NK-92 treated with Interleukin-12 subunit alpha and Interleukin-12 subunit beta, amount 100 ng/mL, for 24 hours (cell line): ENCODE data around the gene CAND2.
"Not testable (repeated sequence)": the region's sequence is repeated elsewhere in the genome, so short reads cannot be mapped to it uniquely, and the experiment has no call there.

Source experiments
- DNase-seq: peaks from one replicate; lab custom pipeline; 2025; lab: John Stamatoyannopoulos, UW

Gene CAND2

DNA sequence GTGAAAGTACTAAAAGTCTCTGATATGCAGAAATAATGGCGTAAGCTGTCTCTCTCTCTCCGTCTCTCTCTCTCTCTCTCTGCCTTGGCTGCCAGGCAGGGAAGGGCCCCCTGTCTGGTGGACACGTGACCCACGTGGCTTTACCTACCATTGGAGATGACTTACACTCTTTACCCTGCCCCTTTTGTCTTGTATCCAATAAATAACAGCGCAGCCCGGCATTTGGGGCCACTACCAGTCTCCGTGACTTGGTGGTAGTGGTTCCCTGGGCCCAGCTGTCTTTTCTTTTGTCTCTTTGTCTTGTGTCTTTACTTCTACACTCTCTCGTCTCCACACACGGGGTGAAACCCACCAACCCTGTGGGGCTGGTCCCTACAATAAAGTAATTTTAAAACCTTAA, 25.2 kb upstream of the CAND2 start:
- no peak for DNase-seq

DNA sequence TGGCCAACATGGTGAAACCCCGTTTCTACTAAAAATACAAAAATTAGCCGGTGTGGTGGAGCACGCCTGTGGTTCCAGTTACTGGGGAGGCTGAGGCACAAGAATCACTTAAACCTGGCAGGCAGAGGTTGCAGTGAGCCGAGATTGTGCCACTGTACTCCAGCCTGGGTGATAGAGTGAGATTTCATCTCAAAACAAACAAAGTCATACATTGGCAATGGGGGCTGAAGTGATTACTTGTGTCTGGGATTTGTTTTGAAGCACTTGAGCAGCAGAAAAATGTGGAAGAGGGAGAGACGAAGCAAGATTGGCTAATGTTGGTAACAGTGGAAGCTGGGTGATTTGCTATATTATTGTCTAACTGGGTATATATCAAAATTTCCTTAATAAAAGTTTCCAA, 24.0 kb upstream of the CAND2 start:
- no peak for DNase-seq

DNA sequence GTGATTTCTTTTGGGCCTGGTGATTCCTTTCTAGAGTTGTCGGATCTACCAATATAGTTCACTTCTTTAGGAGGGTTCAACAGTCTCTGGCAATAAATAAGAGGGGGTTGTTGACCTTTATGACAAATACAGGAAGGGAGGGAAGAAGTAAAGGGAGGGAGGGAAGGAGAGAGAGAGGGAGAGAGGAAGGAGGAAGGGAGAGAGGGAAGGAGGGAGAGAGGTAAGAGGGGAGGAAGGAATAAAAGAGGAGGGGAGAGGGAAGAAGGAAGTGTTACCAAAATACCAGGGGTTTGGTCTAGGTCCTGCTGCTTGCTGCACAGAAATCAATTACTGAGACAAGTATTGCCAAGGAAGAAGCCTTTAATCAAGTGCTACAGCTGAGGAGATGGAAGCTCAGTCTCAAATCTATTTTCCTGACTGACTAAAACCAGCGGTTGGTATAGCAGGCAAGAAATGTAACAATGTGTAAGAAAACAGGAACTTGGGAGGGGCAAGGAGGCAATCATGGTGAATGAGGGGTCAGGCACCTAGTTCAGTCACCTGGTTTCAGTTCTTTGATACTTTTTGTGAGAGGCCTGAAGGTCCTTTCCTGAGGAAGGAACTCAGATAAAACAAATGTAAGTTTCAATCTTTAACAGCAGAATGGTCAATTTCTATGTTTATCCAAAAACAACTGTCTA, 23.3 kb upstream of the CAND2 start:
- no peak for DNase-seq

DNA sequence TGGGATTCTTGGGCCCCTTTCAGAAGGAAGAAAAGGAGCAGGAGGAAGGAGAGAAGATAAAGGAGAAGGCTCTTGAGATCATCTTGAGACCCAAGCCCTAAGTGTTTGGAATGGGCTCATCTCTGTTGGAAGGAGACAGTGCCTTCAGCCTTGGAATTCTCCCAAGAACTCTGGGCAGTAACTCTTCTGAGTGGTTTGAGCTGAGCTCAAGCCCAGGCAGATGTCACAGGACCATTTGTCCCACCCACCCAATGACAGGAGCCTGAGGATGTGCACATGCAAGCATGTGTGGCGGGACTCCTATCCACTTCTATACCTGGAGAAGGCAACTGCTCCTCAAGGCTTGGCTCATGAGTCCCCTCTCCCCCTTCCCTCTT, 22.8 kb upstream of the CAND2 start:
- no peak for DNase-seq

DNA sequence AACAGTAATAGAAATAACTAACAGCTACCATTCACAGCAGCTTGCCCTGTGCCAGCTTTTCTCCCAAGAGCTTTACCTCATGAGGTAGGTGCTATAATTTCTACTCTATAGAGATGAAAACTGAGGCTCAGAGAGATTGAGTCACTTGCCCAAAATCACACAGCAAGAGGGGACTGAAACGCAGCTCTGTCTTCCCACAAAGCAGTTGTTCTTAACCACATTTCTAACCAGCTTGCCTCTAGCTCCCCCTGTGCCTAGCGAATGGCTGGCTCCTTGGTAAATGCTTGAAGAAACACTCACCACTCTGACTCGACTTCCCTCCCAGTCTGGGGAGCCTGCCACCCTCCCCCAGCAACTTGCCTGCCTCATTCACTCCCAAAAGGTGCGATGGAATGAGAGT, 21.9 kb upstream of the CAND2 start:
- DNase-seq: no peak

DNA sequence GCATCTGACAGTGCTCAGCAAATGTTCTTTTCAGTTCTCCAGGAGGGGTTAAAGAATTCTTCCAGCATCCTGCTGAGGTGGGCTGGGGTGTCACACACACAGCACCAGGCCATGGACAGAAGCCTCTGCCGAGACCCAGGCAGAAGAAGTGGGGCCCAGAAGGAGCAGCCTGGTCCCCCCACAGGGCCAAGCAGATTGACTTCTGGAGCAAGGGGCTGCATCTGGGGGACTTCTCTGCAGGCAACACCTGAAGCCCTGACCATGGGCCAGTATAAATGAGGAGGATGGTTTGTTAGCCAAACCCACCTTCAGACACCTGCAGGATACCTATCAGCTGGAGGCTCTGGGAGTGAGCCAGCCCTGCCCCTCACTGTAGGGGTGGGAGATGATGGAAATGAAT, 21.3 kb upstream of the CAND2 start:
- DNase-seq: no peak

DNA sequence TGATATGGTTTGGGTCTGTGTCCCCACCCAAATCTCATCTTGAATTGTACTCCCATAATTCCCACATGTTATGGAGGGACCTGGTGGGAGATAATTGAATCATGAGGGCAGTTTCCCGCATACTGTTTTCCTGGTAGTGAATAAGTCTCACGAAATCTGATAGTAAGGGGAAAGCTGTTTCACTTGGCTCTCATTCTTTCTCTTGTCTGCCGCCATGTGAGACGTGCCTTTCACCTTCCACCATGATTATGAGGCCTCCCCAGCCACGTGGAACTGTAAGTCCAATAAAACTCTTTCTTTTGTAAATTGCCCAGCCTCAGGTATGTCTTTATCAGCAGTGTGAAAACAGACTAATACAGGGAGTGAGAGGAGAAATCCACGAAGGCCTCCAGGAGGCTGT, 20.5 kb upstream of the CAND2 start:
- not testable (repeated sequence) for DNase-seq

DNA sequence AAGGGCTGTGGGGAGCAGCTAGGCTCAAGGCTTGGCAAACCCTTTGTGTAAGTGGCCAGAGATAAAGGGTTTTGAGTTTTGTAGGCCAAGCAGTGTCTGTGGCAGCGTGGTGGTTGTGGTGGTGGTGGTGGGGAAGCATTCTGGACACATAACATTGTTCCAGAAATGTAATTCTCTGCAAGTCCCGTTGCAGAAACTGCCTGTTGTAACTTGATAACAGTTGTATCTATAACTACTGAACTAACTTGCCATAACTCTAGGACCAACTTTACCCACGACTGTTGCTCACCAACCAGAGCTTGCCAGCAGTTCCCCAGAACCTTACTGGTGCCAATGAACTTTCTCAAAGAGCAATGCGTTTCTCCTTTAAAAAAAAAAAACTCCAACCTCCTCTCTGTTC, 19.3 kb upstream of the CAND2 start:
- no peak for DNase-seq

DNA sequence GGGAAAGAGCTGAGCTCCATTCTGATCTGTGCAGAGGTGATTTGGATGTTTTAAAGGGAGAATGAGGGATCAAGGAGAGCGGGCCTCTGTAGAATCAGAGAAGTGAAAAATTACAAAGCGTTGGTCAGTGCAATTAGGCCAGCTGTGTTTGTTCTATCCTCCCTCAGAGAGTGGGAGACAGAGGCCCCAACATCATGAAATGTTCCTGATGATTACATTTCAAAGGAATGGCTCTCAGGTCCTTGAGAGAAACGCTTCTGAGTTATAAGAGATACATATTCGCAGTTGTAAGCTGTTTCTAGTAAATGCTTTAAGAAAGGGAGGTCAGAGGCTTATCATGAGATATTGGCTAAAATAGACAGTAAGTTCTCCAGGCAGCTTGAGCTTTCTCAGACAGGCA, 15.7 kb upstream of the CAND2 start:
- DNase-seq: no peak

DNA sequence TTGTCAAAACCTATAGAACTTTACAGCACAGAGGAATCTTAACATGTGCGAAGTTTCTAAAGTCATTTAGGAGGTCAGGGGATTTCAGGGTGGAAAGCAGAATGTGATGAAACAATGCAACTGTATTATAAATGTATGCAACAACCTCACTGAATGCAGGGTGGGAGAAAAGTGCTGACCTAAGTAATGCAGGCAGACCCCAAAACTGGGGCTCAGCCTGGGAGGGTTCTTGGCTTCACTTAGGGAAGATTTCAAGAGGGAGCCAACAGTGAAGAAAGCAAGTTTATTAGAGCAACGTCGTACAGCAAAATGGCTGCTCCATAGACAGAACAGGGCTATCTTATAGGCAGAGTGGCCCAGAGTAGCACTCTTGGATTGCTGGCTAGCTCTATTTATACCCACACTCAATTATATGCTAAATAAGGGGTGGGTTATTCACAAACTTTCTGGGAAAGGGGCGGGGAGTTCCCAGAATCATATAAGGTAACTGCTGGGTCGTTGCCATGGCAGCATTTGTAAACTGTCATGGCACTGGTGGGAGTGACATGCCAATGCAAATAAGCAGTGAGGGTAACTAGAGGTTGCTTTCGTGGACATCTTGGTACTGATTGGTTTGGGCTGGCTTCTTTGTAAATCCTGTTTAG, 14.2 kb upstream of the CAND2 start:
- no peak for DNase-seq

- DNase-seq: no peak
These were observed 11.4 kb upstream of the CAND2 start for GRCh38 chr3:12785096-12785495.

DNA sequence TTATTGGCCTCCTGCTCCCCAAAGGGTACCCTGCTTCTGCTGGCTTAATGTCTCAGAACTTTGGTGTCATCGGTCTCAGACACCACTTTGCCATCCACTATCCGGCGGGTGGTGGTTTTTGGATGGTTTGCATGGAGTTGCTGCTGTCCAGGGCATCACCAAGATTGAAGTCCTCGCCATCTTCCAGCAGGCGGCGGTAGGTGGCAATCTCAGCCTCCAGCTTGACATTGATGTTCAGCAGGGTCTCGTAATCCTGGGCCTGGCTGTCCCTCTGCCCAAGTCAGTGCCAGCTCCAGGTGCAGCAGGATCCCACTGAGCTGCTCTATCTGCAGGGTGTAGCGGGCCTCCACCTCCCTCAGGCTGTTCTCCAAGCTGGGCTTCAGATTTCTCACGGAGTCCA, 9.1 kb upstream of the CAND2 start:
- DNase-seq: not testable (repeated sequence)

- not testable (repeated sequence) for DNase-seq
These were observed 8.4 kb upstream of the CAND2 start for GRCh38 chr3:12787967-12788690.

DNA sequence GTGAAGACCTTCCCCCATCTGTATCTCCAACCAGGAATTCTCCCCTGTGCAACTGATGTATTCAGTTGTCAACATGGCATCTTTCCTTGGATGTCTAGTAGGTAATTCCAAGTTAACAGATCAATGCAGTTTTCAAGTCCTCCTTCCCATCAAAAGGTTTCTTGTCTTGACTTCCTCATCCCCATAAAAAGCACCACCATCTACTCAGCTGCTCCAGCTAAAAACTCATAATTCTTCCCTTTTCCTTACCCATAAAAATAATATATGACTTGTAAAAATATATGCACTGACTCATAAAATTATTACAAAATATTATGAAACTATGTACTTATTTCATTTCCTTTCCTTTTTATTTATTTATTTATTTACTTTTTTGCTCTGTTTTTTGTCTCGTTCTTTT, 5.0 kb upstream of the CAND2 start:
- DNase-seq: no peak

DNA sequence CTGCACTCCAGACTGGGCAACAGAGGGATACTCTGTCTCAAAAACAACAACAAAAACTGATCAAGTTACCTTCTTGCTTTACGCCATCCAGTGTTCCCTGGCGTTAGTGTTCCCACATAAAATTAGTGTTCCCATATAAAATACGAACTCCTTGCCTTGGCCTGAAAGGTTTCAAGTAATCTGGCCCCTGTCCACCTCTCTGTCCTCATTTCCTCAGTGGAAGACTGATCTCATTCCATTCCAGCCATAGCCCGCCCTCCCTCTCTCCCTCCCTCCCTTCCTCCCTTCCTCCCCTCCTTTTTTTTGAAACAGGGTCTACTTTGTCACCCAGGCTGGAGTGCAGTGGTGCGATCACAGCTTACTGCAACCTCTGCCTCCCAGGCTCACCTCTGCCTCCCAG, 2.8 kb upstream of the CAND2 start:
- DNase-seq: no peak

DNA sequence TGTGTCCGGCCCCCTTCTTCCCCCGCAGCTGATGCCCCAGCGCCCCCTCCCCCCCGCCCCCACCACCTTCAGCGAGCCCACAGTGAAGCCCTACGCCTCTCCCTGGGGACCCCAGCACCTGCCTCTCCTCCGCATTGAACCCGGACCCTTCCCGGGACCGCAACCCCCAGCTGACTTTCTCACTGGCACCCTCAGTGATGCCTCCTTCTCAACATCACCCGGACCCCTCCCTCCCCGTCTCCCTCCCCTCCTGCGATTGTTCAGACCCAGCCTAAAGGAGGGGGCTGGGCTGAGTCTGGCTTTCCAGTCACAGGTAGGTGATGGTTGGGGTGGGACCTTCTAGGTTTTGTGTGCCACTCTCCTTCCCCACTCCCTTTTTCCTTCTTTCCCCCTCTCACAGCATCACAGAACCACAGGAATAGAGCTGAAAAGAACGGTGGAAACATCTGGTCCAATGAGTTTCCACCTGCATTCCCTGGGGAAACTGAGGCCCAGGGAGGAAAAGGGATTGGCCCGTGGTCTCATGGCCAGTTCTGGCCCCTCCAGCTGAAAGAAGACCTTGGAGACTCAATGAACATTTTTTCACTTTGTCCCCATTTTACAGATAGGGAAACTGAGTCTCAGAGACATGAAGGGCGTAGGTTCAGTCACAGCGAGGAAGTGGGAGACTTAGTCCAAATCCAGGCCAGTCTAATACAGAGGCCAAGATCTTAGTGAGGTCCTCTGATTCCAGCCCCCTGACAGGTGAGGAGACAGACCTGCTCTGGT, 828 bp downstream of the CAND2 start:
- no peak for DNase-seq

- DNase-seq: no peak
These were observed 1.5 kb downstream of the CAND2 start for GRCh38 chr3:12797892-12798558.

GRCh38 chr3:12798559-12799179, 2.2 kb downstream of the CAND2 start:
- DNase-seq: no peak

GRCh38 chr3:12799525-12800440, 3.3 kb downstream of the CAND2 start:
- no peak for DNase-seq

DNA sequence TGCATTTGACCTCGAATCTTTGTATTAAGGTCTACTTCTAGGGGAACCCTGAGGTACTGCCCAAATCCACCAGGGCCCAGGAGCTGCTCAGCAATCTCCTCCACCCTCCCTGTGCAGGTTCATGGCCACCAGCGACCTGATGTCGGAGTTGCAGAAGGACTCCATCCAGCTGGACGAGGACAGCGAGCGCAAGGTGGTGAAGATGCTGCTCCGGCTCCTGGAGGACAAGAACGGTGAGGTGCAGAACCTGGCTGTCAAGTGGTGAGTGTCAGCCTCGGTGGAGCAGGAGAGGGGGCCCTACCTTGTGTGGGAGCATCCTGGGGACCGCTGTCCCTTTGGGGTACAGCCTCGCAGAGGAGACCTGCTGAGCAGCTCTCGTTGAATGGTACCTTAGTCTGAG, 6.9 kb downstream of the CAND2 start:
- DNase-seq: no peak

DNA sequence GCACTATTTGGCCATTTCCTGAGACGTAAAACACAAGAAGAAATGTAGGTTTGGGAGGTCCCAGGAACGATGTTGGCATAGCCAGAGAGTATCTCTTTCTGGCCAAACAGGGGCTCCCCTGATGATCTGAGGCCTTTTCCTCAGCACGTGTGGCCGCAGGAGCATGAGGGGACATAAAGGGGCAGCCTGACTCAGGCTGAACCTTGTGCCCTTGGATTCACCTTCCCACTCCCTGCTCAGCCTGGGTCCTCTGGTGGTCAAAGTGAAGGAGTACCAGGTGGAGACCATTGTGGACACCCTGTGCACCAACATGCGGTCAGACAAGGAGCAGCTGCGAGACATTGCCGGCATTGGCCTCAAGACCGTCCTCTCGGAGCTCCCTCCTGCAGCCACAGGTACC, 10.6 kb downstream of the CAND2 start:
- no peak for DNase-seq
